Measurements from ENCODE around the gene ERAL1. TPM values are rescaled to one million over a fixed set of nuclear protein-coding genes. Genes with fewer than 3 reads are reported as not detected.
A peak's percentile ranks its signal among the peaks of the same experiment; 100 is the strongest.
"Not testable (repeated sequence)": the region's sequence is repeated elsewhere in the genome, so short reads cannot be mapped to it uniquely, and the experiment has no call there.

Gene ERAL1
- total and polyA plus RNA-seq, 4 donors: 23.4 to 68.2 (median 48.1) TPM

DNA sequence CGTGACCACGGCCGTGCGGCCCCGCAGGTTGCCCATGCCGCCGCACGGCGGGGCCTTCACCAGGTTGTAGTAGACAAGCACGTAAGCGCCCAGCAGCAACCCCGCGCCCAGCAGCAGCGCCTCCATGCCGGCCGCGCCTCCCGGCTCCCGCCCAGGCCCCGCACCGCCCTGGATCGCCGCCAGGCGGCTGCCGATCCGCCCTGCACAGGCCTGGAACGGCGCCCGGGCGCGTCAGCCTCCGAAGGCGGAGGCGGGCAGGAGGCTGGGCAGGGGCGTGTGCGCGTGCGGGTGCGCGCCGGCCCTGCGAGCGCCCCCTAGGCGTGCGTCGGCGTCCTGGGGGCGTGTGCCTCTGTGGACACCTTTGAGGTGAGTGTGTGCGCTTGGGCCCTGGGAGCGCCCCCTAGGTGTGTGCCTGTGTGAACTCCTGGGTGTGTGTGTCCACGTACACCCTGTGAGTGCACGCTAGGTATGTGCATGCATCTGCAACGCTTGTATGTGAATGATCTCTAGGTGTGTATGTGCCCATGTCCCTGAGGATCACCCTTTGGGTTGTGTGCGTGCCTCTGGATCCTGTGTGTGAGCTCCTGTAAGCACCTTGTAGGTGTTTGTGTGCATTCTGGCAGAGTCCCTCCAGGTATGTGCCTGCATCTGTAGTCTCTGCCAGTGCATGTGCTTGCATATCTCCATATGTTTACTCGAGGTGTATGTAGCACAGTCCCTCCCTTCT lies 48.2 kb downstream of the ERAL1 start, which contains the start of gene DHRS13:
TSS of gene DHRS13 (minus strand) at position 261 of the 727 bp plus-strand sequence. CDS start at position 126, 135 bp downstream.
- peak; percentile 62 to 97 (median 86) for DNase-seq (ENCODE audit: low read depth in 4 of 6, low spot score in 6 of 6)
- Histone ChIP-seq H3K4me3 (ENCODE audit: low read depth, low read length) (peak within 1 kb of the TSS; percentile 63), H3K4me1 (ENCODE audit: control insufficient read depth, insufficient read depth, low read length) (peaks cover 36% of the 10 kb centered on the region), H3K27ac (ENCODE audit: low read depth, low read length) (peak within 1 kb of the TSS; percentile 76), H3K27me3 (ENCODE audit: control insufficient read depth, insufficient read depth, low read length) (no peaks in the 10 kb centered on the region), H3K9me3 (ENCODE audit: control insufficient read depth, insufficient read depth, low read length) (no peaks in the 10 kb centered on the region), H3K36me3 (ENCODE audit: control insufficient read depth, insufficient read depth, low read length) (peaks cover 44% of the 10 kb centered on the region)
- under 1% methylated on average over 54 of the region's 55 CpGs for WGBS (ENCODE audit: insufficient coverage)

DNA sequence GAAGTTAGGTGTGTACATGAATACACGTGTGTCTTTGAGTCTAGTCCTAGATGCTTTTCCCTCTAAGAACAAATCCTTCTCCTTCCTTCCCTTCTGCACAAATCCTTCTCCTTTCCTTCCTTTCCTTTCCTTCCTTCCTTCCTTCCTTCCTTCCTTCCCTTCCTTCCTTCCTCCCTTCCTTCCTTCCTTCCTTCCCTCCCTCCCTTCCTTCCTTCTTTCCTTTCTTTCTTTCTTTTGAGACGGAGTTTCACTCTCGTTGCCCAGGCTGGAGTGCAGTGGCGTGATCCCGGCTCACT lies 48.7 kb downstream of the ERAL1 start:
- Histone ChIP-seq H3K4me1 (ENCODE audit: control insufficient read depth, insufficient read depth, low read length) (peaks cover 31% of the 10 kb centered on the region), H3K36me3 (ENCODE audit: control insufficient read depth, insufficient read depth, low read length) (peaks cover 46% of the 10 kb centered on the region)
- not testable (repeated sequence) for H3K4me3 ChIP-seq (ENCODE audit: low read depth, low read length); DNase-seq (ENCODE audit: low read depth in 4 of 6, low spot score in 6 of 6); H3K27me3 ChIP-seq (ENCODE audit: control insufficient read depth, insufficient read depth, low read length); H3K9me3 ChIP-seq (ENCODE audit: control insufficient read depth, insufficient read depth, low read length); H3K27ac ChIP-seq (ENCODE audit: low read depth, low read length)
- WGBS (ENCODE audit: insufficient coverage): 73% methylated on average over 3 of the region's 5 CpGs

DNA sequence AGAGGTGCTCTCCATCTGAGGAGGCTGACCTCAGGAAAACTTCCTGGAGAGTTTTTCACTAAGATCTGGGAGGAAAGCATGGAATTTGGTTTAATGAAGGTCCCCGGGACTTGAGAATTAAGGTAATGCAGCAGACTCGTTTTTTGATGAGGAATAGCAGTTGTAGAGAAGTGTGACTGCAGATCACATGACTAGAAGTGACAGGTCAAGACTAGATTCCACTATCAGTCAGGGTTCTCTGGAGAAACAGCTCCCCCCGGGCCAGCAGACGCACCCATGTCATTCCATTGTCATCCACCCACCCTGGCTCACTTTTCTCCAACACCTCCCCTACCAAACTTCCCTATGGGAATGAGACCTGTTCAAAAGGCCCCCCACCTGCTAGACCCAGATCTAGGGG lies 50.0 kb downstream of the ERAL1 start:
- H3K36me3 ChIP-seq (ENCODE audit: control insufficient read depth, insufficient read depth, low read length): peaks cover 56% of the 10 kb centered on the region
- H3K9me3 ChIP-seq (ENCODE audit: control insufficient read depth, insufficient read depth, low read length): no peaks in the 10 kb centered on the region
- H3K4me1 ChIP-seq (ENCODE audit: control insufficient read depth, insufficient read depth, low read length): peaks cover 30% of the 10 kb centered on the region
- H3K4me3 ChIP-seq (ENCODE audit: low read depth, low read length): no peak overlapping the region
- H3K27me3 ChIP-seq (ENCODE audit: control insufficient read depth, insufficient read depth, low read length): no peaks in the 10 kb centered on the region
- 81% methylated on average over 2 of the region's 4 CpGs for WGBS (ENCODE audit: insufficient coverage)
- no peak overlapping the region for H3K27ac ChIP-seq (ENCODE audit: low read depth, low read length)
- DNase-seq (ENCODE audit: low read depth in 4 of 6, low spot score in 6 of 6): no peak

DNA sequence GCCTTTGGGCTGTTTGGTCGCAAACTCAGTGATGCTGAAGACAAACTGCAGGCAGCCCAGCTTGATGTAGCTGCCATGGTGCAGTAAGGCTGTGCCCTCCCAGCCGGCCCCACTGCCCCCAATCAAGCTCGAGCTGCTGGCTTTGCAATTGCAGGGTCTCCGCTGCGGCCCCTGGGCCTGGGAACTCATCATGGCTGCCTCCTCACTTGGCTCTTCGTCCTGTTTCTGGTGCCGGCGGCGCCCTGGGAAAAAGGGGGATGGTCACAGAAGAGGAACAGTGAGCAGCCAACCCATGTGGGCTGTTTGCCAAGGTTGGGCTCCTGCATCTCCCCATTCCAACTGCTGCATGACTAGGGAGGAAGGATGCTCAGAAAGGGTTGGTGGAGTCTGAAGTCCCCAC lies 51.5 kb downstream of the ERAL1 start:
- Histone ChIP-seq H3K27me3 (ENCODE audit: control insufficient read depth, insufficient read depth, low read length) (no peaks in the 10 kb centered on the region), H3K27ac (ENCODE audit: low read depth, low read length) (no peak overlapping the region), H3K4me3 (ENCODE audit: low read depth, low read length) (no peak overlapping the region), H3K36me3 (ENCODE audit: control insufficient read depth, insufficient read depth, low read length) (peaks cover 59% of the 10 kb centered on the region), H3K4me1 (ENCODE audit: control insufficient read depth, insufficient read depth, low read length) (peaks cover 23% of the 10 kb centered on the region), H3K9me3 (ENCODE audit: control insufficient read depth, insufficient read depth, low read length) (no peaks in the 10 kb centered on the region)
- peak in 2 of 6 donors; percentile 23 to 42 for DNase-seq (ENCODE audit: low read depth in 4 of 6, low spot score in 6 of 6)
- WGBS (ENCODE audit: insufficient coverage): 52% methylated on average over 9 of the region's 9 CpGs

DNA sequence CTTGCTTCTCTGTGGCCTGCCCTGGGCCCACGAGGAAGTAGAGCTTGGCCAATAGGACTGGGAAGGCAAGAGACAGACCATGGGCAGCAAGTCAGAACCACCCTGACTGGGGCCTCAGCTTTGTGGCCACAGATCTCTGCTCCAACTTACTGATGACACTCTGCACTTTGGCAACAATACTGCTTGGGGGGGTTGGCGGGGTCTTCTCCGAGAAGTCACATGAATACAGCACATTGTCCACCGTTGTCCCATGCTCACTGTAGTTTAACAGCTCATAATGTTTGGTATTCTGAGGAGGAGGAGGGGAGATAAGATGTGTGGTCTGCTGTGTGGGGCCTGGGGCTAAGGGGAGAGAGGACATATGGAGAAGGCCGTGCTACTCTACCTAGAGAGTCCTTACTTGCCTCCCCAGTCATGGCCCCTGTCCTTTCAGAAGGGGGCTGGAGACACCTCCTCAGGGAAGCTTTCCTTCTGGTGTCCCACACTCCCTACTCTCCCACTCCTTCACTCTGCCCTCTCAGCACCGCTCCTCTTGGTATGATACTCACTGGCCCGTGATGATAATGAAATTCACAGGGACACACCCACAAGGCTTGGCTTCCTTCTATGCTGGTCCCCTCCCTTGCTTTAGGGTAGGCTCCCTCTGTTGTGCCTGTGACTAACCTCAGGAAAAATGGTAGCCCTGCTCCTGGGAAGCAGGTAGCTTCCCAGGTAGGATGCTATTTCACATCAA lies 52.1 kb downstream of the ERAL1 start:
- WGBS (ENCODE audit: insufficient coverage): 62% methylated on average over 3 of the region's 7 CpGs
- no peak for DNase-seq (ENCODE audit: low read depth in 4 of 6, low spot score in 6 of 6)
- H3K36me3 ChIP-seq (ENCODE audit: control insufficient read depth, insufficient read depth, low read length): peaks cover 64% of the 10 kb centered on the region

DNA sequence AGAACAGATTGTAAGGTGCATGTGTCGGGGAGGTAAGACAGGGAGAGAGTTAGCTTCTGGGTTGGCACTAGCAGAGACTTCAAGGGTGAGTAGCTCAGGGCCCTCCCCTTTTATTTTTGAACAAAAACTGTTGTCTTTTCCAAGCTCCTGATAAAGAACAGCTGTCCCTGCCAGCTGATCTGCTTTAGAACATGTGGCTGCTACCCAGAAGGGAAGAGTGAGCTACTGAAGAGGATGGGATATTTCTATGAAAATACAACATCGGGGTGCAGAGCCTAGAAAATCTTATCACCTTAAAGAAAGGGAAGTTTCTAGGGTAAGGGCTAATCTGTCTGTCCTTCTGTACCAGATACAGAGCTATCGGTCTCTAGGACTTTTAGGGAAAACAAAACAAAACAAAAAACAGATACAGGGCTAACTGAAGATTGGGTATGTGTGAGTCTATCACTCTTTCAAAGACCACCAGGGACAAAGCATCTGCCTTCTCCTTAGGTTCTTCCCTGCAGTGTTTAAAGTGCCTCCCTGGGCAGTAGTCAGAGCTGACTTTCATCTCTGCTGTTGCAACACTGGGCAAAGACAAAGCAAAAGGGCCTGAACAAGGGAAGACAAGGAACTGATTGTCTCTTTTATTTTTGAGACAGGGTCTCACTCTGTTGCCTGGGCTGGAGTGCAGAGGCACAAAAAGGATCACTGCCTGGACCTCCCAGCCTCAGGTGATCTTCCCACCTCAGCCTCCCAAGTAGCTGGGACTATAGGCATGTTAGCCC lies 53.1 kb downstream of the ERAL1 start:
- Histone ChIP-seq H3K9me3 (ENCODE audit: control insufficient read depth, insufficient read depth, low read length) (no peaks in the 10 kb centered on the region), H3K4me3 (ENCODE audit: low read depth, low read length) (no peak overlapping the region), H3K36me3 (ENCODE audit: control insufficient read depth, insufficient read depth, low read length) (peaks cover 74% of the 10 kb centered on the region), H3K27ac (ENCODE audit: low read depth, low read length) (no peak overlapping the region), H3K27me3 (ENCODE audit: control insufficient read depth, insufficient read depth, low read length) (no peaks in the 10 kb centered on the region), H3K4me1 (ENCODE audit: control insufficient read depth, insufficient read depth, low read length) (peaks cover 12% of the 10 kb centered on the region)
- 100% methylated on average over 1 of the region's 3 CpGs for WGBS (ENCODE audit: insufficient coverage)
- DNase-seq (ENCODE audit: low read depth in 4 of 6, low spot score in 6 of 6): no peak

More for the DNA sequence above, 52.1 kb downstream of the ERAL1 start:
- Histone ChIP-seq H3K27ac (ENCODE audit: low read depth, low read length) (no peak overlapping the region), H3K4me1 (ENCODE audit: control insufficient read depth, insufficient read depth, low read length) (peaks cover 17% of the 10 kb centered on the region), H3K4me3 (ENCODE audit: low read depth, low read length) (no peak overlapping the region), H3K27me3 (ENCODE audit: control insufficient read depth, insufficient read depth, low read length) (no peaks in the 10 kb centered on the region), H3K9me3 (ENCODE audit: control insufficient read depth, insufficient read depth, low read length) (no peaks in the 10 kb centered on the region)

DNA sequence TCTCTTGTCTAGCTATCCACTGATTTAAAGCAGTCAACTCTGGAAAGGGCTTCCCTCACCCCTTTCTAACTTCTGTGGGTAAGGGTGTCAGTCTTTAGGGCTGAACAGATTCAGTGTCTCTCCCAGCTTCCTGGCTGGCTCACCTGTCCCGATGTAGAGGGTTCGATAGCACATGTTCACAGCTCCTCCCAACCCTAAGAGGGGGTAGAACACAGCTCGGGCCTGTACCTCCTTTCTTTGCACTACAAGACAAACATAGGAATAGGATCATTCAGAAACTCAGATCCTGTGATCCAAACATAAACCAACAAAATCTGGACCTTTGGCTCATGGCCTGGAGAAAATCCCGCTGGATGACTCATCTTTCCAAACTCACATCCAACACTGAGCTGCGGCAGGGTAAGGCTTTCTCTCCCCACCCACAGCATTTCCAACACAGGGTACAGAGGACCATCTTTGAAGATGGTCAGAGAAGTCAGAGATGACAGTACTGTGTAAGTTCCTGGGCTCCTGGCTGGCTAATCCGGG lies 53.9 kb downstream of the ERAL1 start:
- Histone ChIP-seq H3K9me3 (ENCODE audit: control insufficient read depth, insufficient read depth, low read length) (no peaks in the 10 kb centered on the region), H3K4me1 (ENCODE audit: control insufficient read depth, insufficient read depth, low read length) (peaks cover 12% of the 10 kb centered on the region), H3K27ac (ENCODE audit: low read depth, low read length) (no peak overlapping the region), H3K4me3 (ENCODE audit: low read depth, low read length) (no peak overlapping the region), H3K36me3 (ENCODE audit: control insufficient read depth, insufficient read depth, low read length) (peaks cover 82% of the 10 kb centered on the region), H3K27me3 (ENCODE audit: control insufficient read depth, insufficient read depth, low read length) (no peaks in the 10 kb centered on the region)
- DNase-seq (ENCODE audit: low read depth in 4 of 6, low spot score in 6 of 6): no peak
- WGBS (ENCODE audit: insufficient coverage): 92% methylated on average over 5 of the region's 6 CpGs

DNA sequence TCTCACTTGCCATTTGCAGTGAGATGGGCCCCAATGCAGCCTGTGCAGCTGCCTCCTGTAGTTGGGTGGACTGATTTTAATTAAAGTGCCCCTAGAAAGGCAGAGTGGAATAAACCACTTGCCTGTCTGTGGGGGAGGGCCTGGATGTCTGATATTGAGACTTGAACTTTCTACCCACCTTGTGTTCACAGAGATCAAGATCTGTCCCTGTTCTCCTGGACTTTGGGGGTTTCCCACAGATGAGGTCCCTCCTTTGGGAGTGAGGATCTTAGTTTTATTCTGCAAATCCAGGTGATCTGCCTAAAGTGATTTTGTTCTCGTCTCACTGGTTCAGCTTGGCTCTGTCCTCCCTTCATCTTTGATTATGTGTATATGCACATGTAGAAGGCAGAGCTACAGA lies 55.7 kb downstream of the ERAL1 start:
- Histone ChIP-seq H3K27ac (ENCODE audit: low read depth, low read length) (no peak overlapping the region), H3K4me1 (ENCODE audit: control insufficient read depth, insufficient read depth, low read length) (peaks cover 12% of the 10 kb centered on the region), H3K9me3 (ENCODE audit: control insufficient read depth, insufficient read depth, low read length) (no peaks in the 10 kb centered on the region), H3K4me3 (ENCODE audit: low read depth, low read length) (no peak overlapping the region), H3K36me3 (ENCODE audit: control insufficient read depth, insufficient read depth, low read length) (peaks cover 100% of the 10 kb centered on the region), H3K27me3 (ENCODE audit: control insufficient read depth, insufficient read depth, low read length) (no peaks in the 10 kb centered on the region)
- WGBS (ENCODE audit: insufficient coverage): no CpG with 5 or more reads among the region's 1 CpG
- no peak for DNase-seq (ENCODE audit: low read depth in 4 of 6, low spot score in 6 of 6)

Measured in spinal cord (tissue), 10 donors.